ENCODE data around the gene VWA2. TPM values are rescaled to one million over a fixed set of nuclear protein-coding genes. Genes with fewer than 3 reads are reported as not detected.

Gene VWA2
- total RNA-seq, 4 donors from 2014 or later, result 0.64 to 3.3 TPM; not detected in 2

DNA sequence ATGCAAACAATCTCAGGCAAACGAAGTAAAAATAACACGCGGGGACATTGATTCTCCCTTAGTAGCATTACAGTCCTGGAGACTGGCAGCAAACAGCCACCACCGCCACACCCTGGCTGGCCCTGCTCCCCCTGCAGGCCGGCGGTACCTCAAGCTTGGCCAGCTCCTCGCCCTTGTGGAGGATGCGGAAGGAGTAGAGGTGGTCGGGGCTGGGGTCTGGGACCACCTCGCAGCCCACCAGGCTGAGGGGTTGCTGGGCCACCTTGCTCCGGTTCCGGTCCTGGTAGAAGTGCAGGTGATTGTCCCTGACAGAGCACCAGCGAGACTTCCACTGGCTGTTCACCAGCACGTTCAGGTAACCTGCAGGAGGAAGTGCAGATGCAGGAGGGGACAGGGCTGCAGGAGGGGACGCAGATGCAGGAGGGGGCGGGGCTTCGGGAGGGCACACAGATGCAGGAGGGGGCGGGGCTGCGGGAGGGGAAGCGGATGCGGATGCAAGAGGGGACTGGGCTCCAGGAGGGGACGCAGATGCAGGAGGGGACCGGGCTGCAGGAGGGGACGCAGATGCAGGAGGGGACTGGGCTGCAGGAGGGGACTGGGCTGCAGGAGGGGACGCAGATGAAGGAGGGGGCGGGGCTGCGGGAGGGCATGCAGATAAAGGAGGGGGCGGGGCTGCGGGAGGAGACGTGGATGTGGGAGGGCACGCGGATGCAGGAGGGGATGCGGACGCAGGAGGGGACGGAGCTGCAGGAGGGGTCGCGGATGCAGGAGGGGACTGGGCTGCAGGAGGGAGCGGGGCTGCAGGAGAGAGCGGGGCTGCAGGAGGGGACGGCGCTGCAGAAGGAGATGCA is 65.7 kb downstream of the VWA2 start:
- peak overlapping the region in 3 of 4 donors; percentile 15 to 49 (median 43) for H3K27ac ChIP-seq
- peak; percentile 62 for DNase-seq
- no peaks in the 10 kb centered on the region for H3K9me3 ChIP-seq
- in situ Hi-C loops (cut with MboI; ENCODE audit: low pct_ligation_motif_present in 1 of 4, low pct_unique_long_range_greater_than_20kb in 1 of 4, low sequenced_read_pairs in 3 of 4), result loop anchor here in 3 of 4 donors (25.0 kb wide), 2 partner anchors 133 to 483 kb away; no protein-coding TSS in a partner anchor
- no peaks in the 10 kb centered on the region for H3K27me3 ChIP-seq
- peak overlapping the region in 2 of 4 donors; percentile 20 to 30 for H3K4me3 ChIP-seq
- intact Hi-C loops (cut with DNase I; ENCODE audit: low total_unique reads), result loop anchor here (5.0 kb wide), 1 partner anchor 133 kb away; no protein-coding TSS in a partner anchor
- 15 to 36% methylated on average over 16 to 35 of the region's 41 CpGs for WGBS, 2 donors (ENCODE audit: low coverage in 1 of 2)
- TF ChIP-seq POLR2AphosphoS5 (IDR thresholded peaks at IDR 0.05) (no peak), POLR2A (IDR thresholded peaks at IDR 0.05) (no peak), EP300 (IDR thresholded peaks at IDR 0.05; ENCODE audit: low read depth) (no peak)
- TF ChIP-seq, protein P1, sequence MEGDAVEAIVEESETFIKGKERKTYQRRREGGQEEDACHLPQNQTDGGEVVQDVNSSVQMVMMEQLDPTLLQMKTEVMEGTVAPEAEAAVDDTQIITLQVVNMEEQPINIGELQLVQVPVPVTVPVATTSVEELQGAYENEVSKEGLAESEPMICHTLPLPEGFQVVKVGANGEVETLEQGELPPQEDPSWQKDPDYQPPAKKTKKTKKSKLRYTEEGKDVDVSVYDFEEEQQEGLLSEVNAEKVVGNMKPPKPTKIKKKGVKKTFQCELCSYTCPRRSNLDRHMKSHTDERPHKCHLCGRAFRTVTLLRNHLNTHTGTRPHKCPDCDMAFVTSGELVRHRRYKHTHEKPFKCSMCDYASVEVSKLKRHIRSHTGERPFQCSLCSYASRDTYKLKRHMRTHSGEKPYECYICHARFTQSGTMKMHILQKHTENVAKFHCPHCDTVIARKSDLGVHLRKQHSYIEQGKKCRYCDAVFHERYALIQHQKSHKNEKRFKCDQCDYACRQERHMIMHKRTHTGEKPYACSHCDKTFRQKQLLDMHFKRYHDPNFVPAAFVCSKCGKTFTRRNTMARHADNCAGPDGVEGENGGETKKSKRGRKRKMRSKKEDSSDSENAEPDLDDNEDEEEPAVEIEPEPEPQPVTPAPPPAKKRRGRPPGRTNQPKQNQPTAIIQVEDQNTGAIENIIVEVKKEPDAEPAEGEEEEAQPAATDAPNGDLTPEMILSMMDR (IDR thresholded peaks at IDR 0.05), result peak in 4 of 5 experiments; percentile 20 to 45 (median 38)
- H3K36me3 ChIP-seq, result no peaks in the 10 kb centered on the region
- peaks cover 3 to 11% (median 8%) of the 10 kb centered on the region in 4 donors for H3K4me1 ChIP-seq

DNA sequence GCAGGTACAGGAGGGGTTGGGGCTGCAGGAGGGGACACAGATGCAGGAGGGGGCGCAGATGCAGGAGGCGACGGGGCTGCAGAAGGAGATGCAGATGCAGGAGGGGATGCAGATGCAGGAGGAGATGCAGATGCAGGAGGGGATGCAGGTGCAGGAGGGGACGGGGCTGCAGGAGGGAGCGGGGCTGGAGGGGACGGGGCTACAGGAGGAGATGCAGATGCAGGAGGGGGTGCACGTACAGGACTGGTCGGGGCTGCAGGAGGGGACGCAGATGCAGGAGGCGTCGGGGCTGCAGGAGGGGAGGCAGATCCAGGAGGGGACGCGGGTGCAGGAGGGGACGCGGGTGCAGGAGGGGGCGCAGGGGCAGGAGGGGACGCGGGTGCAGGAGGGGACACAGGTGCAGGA is 66.5 kb downstream of the VWA2 start:
- Histone ChIP-seq H3K27me3 (no peaks in the 10 kb centered on the region), H3K4me3 (no peak overlapping the region), H3K27ac (no peak overlapping the region), H3K4me1 (peaks cover 3 to 11% (median 8%) of the 10 kb centered on the region in 4 donors), H3K36me3 (no peaks in the 10 kb centered on the region), H3K9me3 (no peaks in the 10 kb centered on the region)
- DNase-seq, result no peak
- intact Hi-C loops (cut with DNase I; ENCODE audit: low total_unique reads) (no loop called here), in situ Hi-C loops (cut with MboI; ENCODE audit: low pct_ligation_motif_present in 1 of 4, low pct_unique_long_range_greater_than_20kb in 1 of 4, low sequenced_read_pairs in 3 of 4) (loop anchor here in 3 of 4 donors (25.0 kb wide), 2 partner anchors 132 to 482 kb away; no protein-coding TSS in a partner anchor)
- whole genome bisulfite sequencing, 2 donors (ENCODE audit: low coverage in 1 of 2), result 91 to 93% methylated on average over 7 to 18 of the region's 18 CpGs
- TF ChIP-seq, protein P1 (IDR thresholded peaks at IDR 0.05), result no peak
- TF ChIP-seq EP300 (IDR thresholded peaks at IDR 0.05; ENCODE audit: low read depth) (no peak), POLR2AphosphoS5 (IDR thresholded peaks at IDR 0.05) (no peak), POLR2A (IDR thresholded peaks at IDR 0.05) (no peak)

DNA sequence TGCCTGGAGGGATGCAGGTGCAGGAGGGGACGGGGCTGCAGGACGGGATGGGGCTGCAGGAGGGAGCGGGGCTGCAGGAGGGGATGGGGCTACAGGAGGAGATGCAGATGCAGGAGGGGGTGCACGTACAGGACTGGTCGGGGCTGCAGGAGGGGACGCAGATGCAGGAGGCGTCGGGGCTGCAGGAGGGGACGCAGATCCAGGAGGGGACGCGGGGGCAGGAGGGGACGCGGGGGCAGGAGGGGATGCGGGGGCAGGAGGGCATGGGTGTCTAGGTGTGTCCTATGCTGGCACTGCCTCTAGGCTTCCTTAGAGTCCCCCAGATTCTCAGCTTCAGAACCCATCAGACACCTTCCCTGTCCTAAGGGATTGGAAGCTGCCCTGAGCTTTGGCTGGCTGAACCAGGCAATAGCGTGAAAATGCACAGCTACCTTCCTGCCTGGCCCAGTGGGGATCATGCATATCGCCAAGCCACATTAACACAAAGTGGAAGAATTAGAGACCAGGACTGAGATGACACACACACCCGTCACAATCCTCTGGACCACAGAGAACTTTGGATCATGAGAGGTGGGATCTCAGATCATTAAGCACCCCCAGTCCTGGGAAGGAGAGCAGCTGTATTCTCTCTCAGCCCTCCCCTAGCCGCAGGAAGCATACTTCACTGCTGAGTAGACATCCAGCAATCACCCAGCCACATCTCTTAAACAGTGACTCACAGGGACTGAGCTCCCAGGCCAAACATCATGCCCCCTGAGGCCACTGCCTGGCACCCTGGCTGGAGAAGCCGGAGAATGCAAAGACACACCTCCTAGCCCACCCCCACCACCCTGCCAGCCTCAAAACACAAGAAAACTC is 67.3 kb downstream of the VWA2 start:
- no peaks in the 10 kb centered on the region for H3K9me3 ChIP-seq
- no peak for DNase-seq
- no peaks in the 10 kb centered on the region for H3K36me3 ChIP-seq
- H3K4me1 ChIP-seq, result peaks cover 3 to 11% (median 8%) of the 10 kb centered on the region in 4 donors
- H3K27ac ChIP-seq, result no peak overlapping the region
- TF ChIP-seq EP300 (IDR thresholded peaks at IDR 0.05; ENCODE audit: low read depth) (no peak), POLR2A (IDR thresholded peaks at IDR 0.05) (no peak), POLR2AphosphoS5 (IDR thresholded peaks at IDR 0.05) (no peak)
- TF ChIP-seq, protein P1 (IDR thresholded peaks at IDR 0.05), result no peak
- no peak overlapping the region for H3K4me3 ChIP-seq
- in situ Hi-C loops (cut with MboI; ENCODE audit: low pct_ligation_motif_present in 1 of 4, low pct_unique_long_range_greater_than_20kb in 1 of 4, low sequenced_read_pairs in 3 of 4) (loop anchor here in 3 of 4 donors (25.0 kb wide), 2 partner anchors 131 to 481 kb away; no protein-coding TSS in a partner anchor), intact Hi-C loops (cut with DNase I; ENCODE audit: low total_unique reads) (no loop called here)
- no peaks in the 10 kb centered on the region for H3K27me3 ChIP-seq
- WGBS, 2 donors (ENCODE audit: low coverage in 1 of 2), result 82 to 93% methylated on average over 3 to 14 of the region's 19 CpGs

All from transverse colon (tissue), 4 donors.